Osteoblast (primary cell): Measurements from ENCODE around the gene AATK. TPM values are rescaled to one million over a fixed set of nuclear protein-coding genes. Genes with fewer than 3 reads are reported as not detected.

Source experiments
- small RNA-seq: library from RNA; depleted of rRNA; stranded (forward); fragments of <200 nt; gene quantifications from one replicate; pipeline ENCODE3, GENCODE V24; 2012
- total RNA-seq: library from RNA; depleted of rRNA; stranded (reverse); fragments of >200 nt; gene quantifications from 2 replicates; pipeline ENCODE4 v1.2.3, GENCODE V29; 2012

The AATK gene
- total RNA-seq, 1 donor, result under 0.01 TPM

Small RNA genes within 50 kb of the gene (small RNA-seq; reads per million reads assigned to genes)
- gene MIR1250 (not detected), gene MIR3065 (0.74 reads per million, percentile 8 among the genes with 10 or more reads in this experiment), gene MIR657 (not detected)

Other genes with a start within 250 kb of the AATK start
- gene CHMP6, start 174.4 kb downstream of the AATK start, total RNA-seq, result 21.4 and 21.8 TPM in 2 replicates
- 15.6 and 19.4 TPM in 2 replicates for gene BAIAP2, start 131.1 kb downstream of the AATK start, total RNA-seq
- gene PVALEF, start 714 bp downstream of the AATK start, total RNA-seq, result not detected in 2 replicates
- 7.7 and 8.7 TPM in 2 replicates for gene CEP131, start 56.7 kb upstream of the AATK start, total RNA-seq
- gene TEPSIN, start 72.8 kb upstream of the AATK start, total RNA-seq, result 16.6 and 18.0 TPM in 2 replicates
- gene NDUFAF8, start 73.1 kb upstream of the AATK start, total RNA-seq, result 19.9 and 28.0 TPM in 2 replicates
- gene SLC38A10, start 129.1 kb upstream of the AATK start, total RNA-seq, result 85.5 and 92.6 TPM in 2 replicates
- gene BAHCC1, start 229.2 kb upstream of the AATK start, total RNA-seq, result 11.2 and 11.5 TPM in 2 replicates